ENCODE data around the gene SIGLECL1.

DNA sequence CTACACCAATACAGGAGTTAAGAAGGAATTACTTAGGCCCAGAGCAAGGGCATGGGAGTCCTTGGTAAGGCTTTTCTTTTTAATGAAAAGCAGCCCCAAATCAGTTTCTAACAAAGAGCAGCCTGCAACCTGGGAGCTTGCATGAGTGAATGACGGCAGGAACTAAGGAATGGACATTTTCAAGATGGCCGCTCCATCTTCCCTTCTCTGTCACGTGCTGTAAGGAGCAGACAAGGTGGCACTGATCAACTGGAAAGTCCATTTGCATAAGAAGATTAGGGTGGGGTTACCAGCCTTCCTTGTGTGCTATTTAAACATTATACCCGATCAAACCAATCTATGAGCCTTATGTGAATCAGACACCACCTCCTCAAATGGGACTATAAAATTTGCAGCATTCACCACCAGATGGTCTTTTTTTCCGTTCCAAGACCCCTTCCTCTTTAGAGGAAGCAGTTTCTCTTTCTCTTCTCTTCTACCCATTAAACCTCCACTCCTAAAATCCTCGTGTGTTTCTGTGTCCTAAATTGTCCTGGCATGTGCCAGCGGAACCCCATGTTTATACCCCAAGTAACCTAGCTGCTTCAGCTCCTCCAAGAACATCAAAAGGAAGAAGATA is 2.8 kb upstream of the SIGLECL1 start:
- TF ChIP-seq EZH2 (IDR thresholded peaks at IDR 0.05; ENCODE audit: borderline replicate concordance, low read length) = no peak
- TF ChIP-seq, protein P1, sequence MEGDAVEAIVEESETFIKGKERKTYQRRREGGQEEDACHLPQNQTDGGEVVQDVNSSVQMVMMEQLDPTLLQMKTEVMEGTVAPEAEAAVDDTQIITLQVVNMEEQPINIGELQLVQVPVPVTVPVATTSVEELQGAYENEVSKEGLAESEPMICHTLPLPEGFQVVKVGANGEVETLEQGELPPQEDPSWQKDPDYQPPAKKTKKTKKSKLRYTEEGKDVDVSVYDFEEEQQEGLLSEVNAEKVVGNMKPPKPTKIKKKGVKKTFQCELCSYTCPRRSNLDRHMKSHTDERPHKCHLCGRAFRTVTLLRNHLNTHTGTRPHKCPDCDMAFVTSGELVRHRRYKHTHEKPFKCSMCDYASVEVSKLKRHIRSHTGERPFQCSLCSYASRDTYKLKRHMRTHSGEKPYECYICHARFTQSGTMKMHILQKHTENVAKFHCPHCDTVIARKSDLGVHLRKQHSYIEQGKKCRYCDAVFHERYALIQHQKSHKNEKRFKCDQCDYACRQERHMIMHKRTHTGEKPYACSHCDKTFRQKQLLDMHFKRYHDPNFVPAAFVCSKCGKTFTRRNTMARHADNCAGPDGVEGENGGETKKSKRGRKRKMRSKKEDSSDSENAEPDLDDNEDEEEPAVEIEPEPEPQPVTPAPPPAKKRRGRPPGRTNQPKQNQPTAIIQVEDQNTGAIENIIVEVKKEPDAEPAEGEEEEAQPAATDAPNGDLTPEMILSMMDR (conservative IDR thresholded peaks at IDR 0.05 in 1 of 2, IDR thresholded peaks at IDR 0.05 in 1 of 2; ENCODE audit: extremely low read depth in 1 of 2, insufficient read depth in 1 of 2, low read depth in 1 of 2, low read length in 2 of 2) = no peak

Measured in mammary epithelial cell (primary cell).